Fibroblast of lung (primary cell): ENCODE results near the gene IFIT1.
"Not testable (repeated sequence)": the region's sequence is repeated elsewhere in the genome, so short reads cannot be mapped to it uniquely, and the experiment has no call there.

ENCODE experiments used
- CTCF ChIP-seq, 2 donors: IDR thresholded peaks in 1 of 2; conservative IDR thresholded peaks in 1 of 2; 1 replicate in 1 of 2; 2 replicates in 1 of 2; pipeline ENCODE4 v1.5.1; 2011 to 2012; ENCODE audit warnings: low read length in 2 of 2, control low read depth in 1 of 2, inconsistent platforms in 1 of 2, low read depth in 1 of 2, mild to moderate bottlenecking in 1 of 2
- EZH2 ChIP-seq: IDR thresholded peaks from 2 replicates; pipeline ENCODE4 v1.5.1; 2012; ENCODE audit warnings: low read length, control low read depth, mild to moderate bottlenecking; ENCODE audit errors: missing control alignments

- not testable (repeated sequence) for TF ChIP-seq CTCF (conservative IDR thresholded peaks at IDR 0.05 in 1 of 2, IDR thresholded peaks at IDR 0.05 in 1 of 2; ENCODE audit: low read depth in 1 of 2, low read length in 2 of 2); EZH2
These were observed 13.8 kb downstream of the IFIT1 start for GRCh38 chr10:89406178-89406577.
